ENCODE measurements around the gene DUSP16.

DNA sequence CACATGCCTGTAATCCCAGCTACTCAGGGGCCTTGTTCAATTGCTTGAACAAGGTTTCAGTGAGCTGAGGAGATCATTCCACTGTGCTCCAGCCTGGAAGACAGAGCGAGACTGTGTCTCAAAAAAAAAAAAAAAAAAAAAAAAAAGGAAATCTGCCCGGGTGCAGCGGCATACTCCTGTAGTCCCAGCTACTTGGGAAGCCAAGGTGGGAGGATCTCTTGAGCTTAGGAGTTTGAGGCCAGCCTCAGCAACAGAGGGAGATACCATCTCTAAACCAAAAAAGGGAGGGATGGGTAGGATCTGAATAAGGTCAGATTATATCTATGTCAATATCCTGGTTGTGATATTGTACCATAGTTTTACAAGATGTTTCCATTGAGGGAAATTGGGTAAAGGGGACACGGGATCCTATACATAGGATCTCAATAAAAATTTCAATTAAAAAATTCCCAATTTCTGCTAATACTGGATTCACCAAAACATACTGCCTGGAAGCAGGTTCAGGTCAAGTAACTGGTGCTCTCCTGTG is 129.4 kb downstream of the DUSP16 start:
- no peak for TF ChIP-seq POLR2A (IDR thresholded peaks at IDR 0.05)
- TF ChIP-seq, protein P1, sequence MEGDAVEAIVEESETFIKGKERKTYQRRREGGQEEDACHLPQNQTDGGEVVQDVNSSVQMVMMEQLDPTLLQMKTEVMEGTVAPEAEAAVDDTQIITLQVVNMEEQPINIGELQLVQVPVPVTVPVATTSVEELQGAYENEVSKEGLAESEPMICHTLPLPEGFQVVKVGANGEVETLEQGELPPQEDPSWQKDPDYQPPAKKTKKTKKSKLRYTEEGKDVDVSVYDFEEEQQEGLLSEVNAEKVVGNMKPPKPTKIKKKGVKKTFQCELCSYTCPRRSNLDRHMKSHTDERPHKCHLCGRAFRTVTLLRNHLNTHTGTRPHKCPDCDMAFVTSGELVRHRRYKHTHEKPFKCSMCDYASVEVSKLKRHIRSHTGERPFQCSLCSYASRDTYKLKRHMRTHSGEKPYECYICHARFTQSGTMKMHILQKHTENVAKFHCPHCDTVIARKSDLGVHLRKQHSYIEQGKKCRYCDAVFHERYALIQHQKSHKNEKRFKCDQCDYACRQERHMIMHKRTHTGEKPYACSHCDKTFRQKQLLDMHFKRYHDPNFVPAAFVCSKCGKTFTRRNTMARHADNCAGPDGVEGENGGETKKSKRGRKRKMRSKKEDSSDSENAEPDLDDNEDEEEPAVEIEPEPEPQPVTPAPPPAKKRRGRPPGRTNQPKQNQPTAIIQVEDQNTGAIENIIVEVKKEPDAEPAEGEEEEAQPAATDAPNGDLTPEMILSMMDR (IDR thresholded peaks at IDR 0.05), result no peak
